GM23338 (cell line): ENCODE measurements around the gene TLE6. TPM values are rescaled to one million over a fixed set of nuclear protein-coding genes. Genes with fewer than 3 reads are reported as not detected.

Experiments used
- ATAC-seq: fragments of 200-7000 bp; cut with Tn5 transposase; 3 replicates; pipeline ENCODE4 v1.9.1; 2020
- DNase-seq: peaks from one replicate; pipeline ENCODE4 v3.0.0-alpha.2; 2015; ENCODE audit warnings: low spot score
- H2AFZ ChIP-seq: fragments of 200-600 bp; sonication (generic); 2 replicates; pipeline ENCODE4 v1.8.0; 2016; ENCODE audit warnings: antibody characterized with exemption, mild to moderate bottlenecking, moderate library complexity
- H3F3A ChIP-seq: fragments of 200-600 bp; sonication (generic); replicated peaks from 2 replicates; pipeline ENCODE4 v1.8.0; 2017; ENCODE audit warnings: antibody characterized with exemption, mixed run types, low read depth
- H3K27ac ChIP-seq: fragments of 200-600 bp; sonication (generic); 2 replicates; pipeline ENCODE4 v1.6.1; 2016; ENCODE audit warnings: low read depth
- H3K27me3 ChIP-seq: fragments of 200-600 bp; sonication (generic); 2 replicates; pipeline ENCODE4 v1.8.0; 2016; ENCODE audit warnings: mild to moderate bottlenecking, mixed run types, moderate library complexity; ENCODE audit not compliant: insufficient read depth
- H3K36me3 ChIP-seq: fragments of 200-600 bp; sonication (generic); 2 replicates; pipeline ENCODE4 v1.8.0; 2016; ENCODE audit warnings: mild to moderate bottlenecking; ENCODE audit not compliant: insufficient read depth
- H3K4me1 ChIP-seq: fragments of 200-600 bp; sonication (generic); 2 replicates; pipeline ENCODE4 v1.8.0; 2016; ENCODE audit warnings: mild to moderate bottlenecking, moderate library complexity; ENCODE audit not compliant: insufficient read depth
- H3K4me2 ChIP-seq: fragments of 200-600 bp; sonication (generic); 2 replicates; pipeline ENCODE4 v1.7.1; 2017; ENCODE audit warnings: mixed run types
- H3K4me3 ChIP-seq: fragments of 200-600 bp; sonication (generic); 2 replicates; pipeline ENCODE4 v1.6.1; 2016; ENCODE audit warnings: mixed run types
- H3K79me2 ChIP-seq: fragments of 200-600 bp; sonication (generic); replicated peaks from 2 replicates; pipeline ENCODE4 v1.8.0; 2017; ENCODE audit warnings: mild to moderate bottlenecking; ENCODE audit not compliant: insufficient read depth
- H3K9me2 ChIP-seq: fragments of 200-600 bp; sonication (generic); 2 replicates; pipeline ENCODE4 v1.8.0; 2017; ENCODE audit not compliant: insufficient read depth
- H4K20me1 ChIP-seq: fragments of 200-600 bp; sonication (generic); replicated peaks from 2 replicates; pipeline ENCODE4 v1.8.0; 2017; ENCODE audit warnings: mild to moderate bottlenecking; ENCODE audit not compliant: insufficient read depth
- H3K27ac Mint-ChIP-seq: 2 replicates; pipeline ENCODE4 v1.8.0; 2020; ENCODE audit warnings: inconsistent platforms, mild to moderate bottlenecking, moderate library complexity, mixed read lengths
- H3K27me3 Mint-ChIP-seq: 3 replicates; pipeline ENCODE4 v1.8.0; 2022; ENCODE audit warnings: low read depth, mild to moderate bottlenecking, moderate library complexity, mixed read lengths, inconsistent platforms; ENCODE audit not compliant: insufficient read depth, poor library complexity
- H3K36me3 Mint-ChIP-seq: 3 replicates; pipeline ENCODE4 v1.8.0; 2021; ENCODE audit warnings: low read depth, mild to moderate bottlenecking, inconsistent platforms, moderate library complexity, mixed read lengths
- H3K4me1 Mint-ChIP-seq: 3 replicates; pipeline ENCODE4 v1.8.0; 2020; ENCODE audit warnings: mild to moderate bottlenecking, inconsistent platforms, mixed read lengths
- H3K4me3 Mint-ChIP-seq: 3 replicates; pipeline ENCODE4 v1.8.0; 2021; ENCODE audit warnings: moderate library complexity, mild to moderate bottlenecking, inconsistent platforms, mixed read lengths
- H3K9me3 Mint-ChIP-seq: 3 replicates; pipeline ENCODE4 v1.8.0; 2020; ENCODE audit warnings: moderate library complexity, mild to moderate bottlenecking, inconsistent platforms, mixed read lengths
- NANOG ChIP-seq: IDR thresholded peaks from 2 replicates; pipeline ENCODE4 v1.6.1; 2016; ENCODE audit warnings: antibody characterized with exemption, borderline replicate concordance
- POLR2AphosphoS5 ChIP-seq: IDR thresholded peaks from 2 replicates; pipeline ENCODE4 v1.6.1; 2016; ENCODE audit warnings: antibody characterized with exemption, low read depth
- STAT1 ChIP-seq: IDR thresholded peaks from one replicate; pipeline ENCODE4 v1.6.1; 2016; ENCODE audit warnings: antibody characterized with exemption; ENCODE audit not compliant: unreplicated experiment
- ZNF331 ChIP-seq: fragments of 250-450 bp; sonication (Bioruptor Pico); IDR thresholded peaks from 2 replicates; pipeline ENCODE4 v1.5.0; 2020; ENCODE audit warnings: low read depth, mild to moderate bottlenecking, moderate library complexity
- ZNF462 ChIP-seq: fragments of 250-450 bp; sonication (Bioruptor Pico); IDR thresholded peaks from 2 replicates; pipeline ENCODE4 v1.5.0; 2020; ENCODE audit warnings: mild to moderate bottlenecking, moderate library complexity
- polyA plus RNA-seq: library from polyadenylated mRNA; unstranded; fragments of >200 nt; fragmentation: Nextera tagmentation; extraction: Ambion mirVana; gene quantifications from 2 replicates; pipeline ENCODE4 v1.2.1, GENCODE V29; 2016
- total RNA-seq: library from RNA; depleted of rRNA; stranded (reverse); fragments of >200 nt; shearing (Covaris generic); gene quantifications from 2 replicates; pipeline ENCODE4 v1.2.3, GENCODE V29; 2014

TLE6 gene
- total and polyA plus RNA-seq, 2 experiments from 2014 or later: 2.4 TPM

GRCh38 chr19:3007975-3008374, 30.6 kb downstream of the TLE6 start (continued):
- TF ChIP-seq ZNF462 (CRISPR knock-in tag) (no peak), STAT1 (no peak)

- Mint-ChIP-seq H3K4me1 (peaks cover 4% of the 10 kb centered on the region; the same call in 2 of the 3 replicates), H3K27ac (no peak overlapping the region), H3K36me3 (no peaks in the 10 kb centered on the region; the same call in 2 of the 3 replicates), H3K27me3 (peaks cover 9% of the 10 kb centered on the region), H3K9me3 (no peaks in the 10 kb centered on the region), H3K4me3 (no peak overlapping the region)
- H3K79me2 ChIP-seq: no peaks in the 10 kb centered on the region
- ATAC-seq: no peak
- H3K9me2 ChIP-seq: no peaks in the 10 kb centered on the region
- no peak overlapping the region for H3K4me3 ChIP-seq
- H4K20me1 ChIP-seq: no peaks in the 10 kb centered on the region
- DNase-seq: no peak
- H3K4me1 ChIP-seq: no peaks in the 10 kb centered on the region; the same call in 1 of the 2 replicates
- no peaks in the 10 kb centered on the region for H3F3A ChIP-seq
- no peak overlapping the region for H2AFZ ChIP-seq
- H3K27me3 ChIP-seq: no peaks in the 10 kb centered on the region
- no peak overlapping the region for H3K4me2 ChIP-seq
- H3K27ac ChIP-seq: no peak overlapping the region
- H3K36me3 ChIP-seq: no peaks in the 10 kb centered on the region
- TF ChIP-seq ZNF331: no peak
Observed at GRCh38 chr19:3008994-3009393, 31.6 kb downstream of the TLE6 start.

DNA sequence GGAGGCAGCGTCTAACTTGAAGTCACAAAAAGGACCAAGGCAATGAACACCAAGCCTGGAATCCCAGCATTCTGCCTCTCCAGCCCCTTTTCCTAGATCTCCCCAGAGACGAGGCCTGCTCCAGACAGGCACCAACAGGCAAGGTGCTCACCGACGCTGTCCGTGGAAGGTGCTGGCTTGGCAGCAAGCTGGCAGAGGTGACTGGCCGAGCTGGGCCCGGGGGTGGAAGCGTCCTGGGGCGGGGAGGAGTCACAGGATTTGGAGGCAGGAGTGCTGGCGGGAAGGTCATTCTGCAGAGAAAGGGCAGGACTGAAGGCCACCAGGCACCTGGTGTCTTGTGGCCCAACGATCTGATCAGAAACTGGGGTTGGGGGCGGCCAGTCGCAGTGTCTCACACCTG, 33.5 kb downstream of the TLE6 start:
- Histone ChIP-seq H3K4me1 (no peaks in the 10 kb centered on the region), H3K79me2 (no peaks in the 10 kb centered on the region), H3K27me3 (no peaks in the 10 kb centered on the region), H3K4me2 (no peak overlapping the region), H3F3A (no peaks in the 10 kb centered on the region), H3K4me3 (no peak overlapping the region), H2AFZ (no peak overlapping the region), H3K27ac (no peak overlapping the region), H3K9me2 (no peaks in the 10 kb centered on the region), H4K20me1 (no peaks in the 10 kb centered on the region), H3K36me3 (no peaks in the 10 kb centered on the region)
- no peaks in the 10 kb centered on the region for H3K9me3 Mint-ChIP-seq
- no peaks in the 10 kb centered on the region; the same call in 2 of the 3 replicates for H3K36me3 Mint-ChIP-seq
- H3K27ac Mint-ChIP-seq: no peak overlapping the region
- DNase-seq (no peak), ATAC-seq (no peak)
- peaks cover 4% of the 10 kb centered on the region; the same call in 2 of the 3 replicates for H3K4me1 Mint-ChIP-seq
- H3K27me3 Mint-ChIP-seq: peaks cover 12% of the 10 kb centered on the region
- no peak overlapping the region for H3K4me3 Mint-ChIP-seq
- TF ChIP-seq ZNF462 (CRISPR knock-in tag) (no peak), NANOG (no peak), POLR2AphosphoS5 (no peak)
